Stimulated activated CD8-positive, alpha-beta memory T cell treated with anti-CD3 and anti-CD28 coated beads, Interleukin-7, amount 100 ng/mL, for 24 hours (primary cell): ENCODE data around the gene ARRDC1.
"Not testable (repeated sequence)": the region's sequence is repeated elsewhere in the genome, so short reads cannot be mapped to it uniquely, and the experiment has no call there.

Experiments
- DNase-seq: peaks from one replicate; pipeline ENCODE4 v3.0.0-alpha.2; 2020; ENCODE audit warnings: low read depth

ARRDC1 gene

GRCh38 chr9:137613738-137614523 is 8.4 kb downstream of the ARRDC1 start:
- DNase-seq = no peak

DNA sequence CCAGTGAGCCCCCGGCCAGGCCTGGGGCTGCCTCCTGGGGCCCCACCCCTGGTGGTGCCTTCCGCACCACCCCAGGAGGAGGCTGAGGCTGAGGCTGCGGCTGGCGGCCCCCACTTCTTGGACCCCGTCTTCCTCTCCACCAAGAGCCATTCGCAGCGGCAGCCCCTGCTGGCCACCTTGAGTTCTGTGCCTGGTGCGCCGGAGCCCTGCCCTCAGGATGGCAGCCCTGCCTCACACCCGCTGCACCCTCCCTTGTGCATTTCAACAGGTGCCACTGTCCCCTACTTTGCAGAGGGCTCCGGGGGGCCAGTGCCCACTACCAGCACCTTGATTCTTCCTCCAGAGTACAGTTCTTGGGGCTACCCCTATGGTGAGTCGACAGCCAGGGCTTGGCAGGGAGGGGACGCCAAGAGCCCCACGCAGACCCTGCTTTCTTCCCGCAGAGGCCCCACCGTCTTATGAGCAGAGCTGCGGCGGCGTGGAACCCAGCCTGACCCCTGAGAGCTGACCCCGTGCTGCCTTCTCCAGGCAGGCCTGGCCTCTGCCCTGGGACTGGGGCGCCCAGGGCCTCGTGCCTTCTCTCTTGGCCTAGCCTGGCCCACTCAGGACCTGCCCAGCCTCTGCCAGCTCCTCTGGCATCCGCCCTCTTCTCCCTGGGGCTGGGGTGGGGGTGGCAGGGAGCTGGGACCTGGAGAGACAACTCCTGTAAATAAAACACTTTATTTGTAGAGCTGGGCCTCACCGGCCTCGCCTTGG is 9.3 kb downstream of the ARRDC1 start:
- no peak for DNase-seq

DNA sequence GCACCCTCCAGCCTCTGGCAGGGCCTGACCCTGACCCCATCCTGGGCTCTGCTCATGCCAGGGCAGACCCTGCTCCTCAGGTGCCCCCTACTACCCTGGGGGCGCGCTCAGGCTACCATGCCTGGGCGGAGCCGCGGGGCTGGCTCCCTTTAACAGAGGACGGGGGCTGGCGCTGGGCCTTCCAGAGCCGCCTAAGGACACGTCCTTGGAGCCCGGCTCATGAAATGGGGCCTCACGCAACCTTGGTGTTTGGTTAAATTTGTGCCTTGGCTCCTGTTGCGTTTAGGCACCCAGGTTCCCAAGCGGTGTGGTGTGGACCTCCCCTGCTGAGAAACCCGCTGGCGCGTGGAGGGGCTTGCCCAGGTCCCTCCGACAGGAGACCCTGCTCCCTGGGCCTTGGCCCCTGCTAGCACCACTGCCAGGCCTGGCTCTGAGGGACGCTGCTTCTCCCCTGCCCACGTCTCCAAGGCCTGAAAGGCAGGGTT is 9.9 kb downstream of the ARRDC1 start:
- no peak for DNase-seq

DNA sequence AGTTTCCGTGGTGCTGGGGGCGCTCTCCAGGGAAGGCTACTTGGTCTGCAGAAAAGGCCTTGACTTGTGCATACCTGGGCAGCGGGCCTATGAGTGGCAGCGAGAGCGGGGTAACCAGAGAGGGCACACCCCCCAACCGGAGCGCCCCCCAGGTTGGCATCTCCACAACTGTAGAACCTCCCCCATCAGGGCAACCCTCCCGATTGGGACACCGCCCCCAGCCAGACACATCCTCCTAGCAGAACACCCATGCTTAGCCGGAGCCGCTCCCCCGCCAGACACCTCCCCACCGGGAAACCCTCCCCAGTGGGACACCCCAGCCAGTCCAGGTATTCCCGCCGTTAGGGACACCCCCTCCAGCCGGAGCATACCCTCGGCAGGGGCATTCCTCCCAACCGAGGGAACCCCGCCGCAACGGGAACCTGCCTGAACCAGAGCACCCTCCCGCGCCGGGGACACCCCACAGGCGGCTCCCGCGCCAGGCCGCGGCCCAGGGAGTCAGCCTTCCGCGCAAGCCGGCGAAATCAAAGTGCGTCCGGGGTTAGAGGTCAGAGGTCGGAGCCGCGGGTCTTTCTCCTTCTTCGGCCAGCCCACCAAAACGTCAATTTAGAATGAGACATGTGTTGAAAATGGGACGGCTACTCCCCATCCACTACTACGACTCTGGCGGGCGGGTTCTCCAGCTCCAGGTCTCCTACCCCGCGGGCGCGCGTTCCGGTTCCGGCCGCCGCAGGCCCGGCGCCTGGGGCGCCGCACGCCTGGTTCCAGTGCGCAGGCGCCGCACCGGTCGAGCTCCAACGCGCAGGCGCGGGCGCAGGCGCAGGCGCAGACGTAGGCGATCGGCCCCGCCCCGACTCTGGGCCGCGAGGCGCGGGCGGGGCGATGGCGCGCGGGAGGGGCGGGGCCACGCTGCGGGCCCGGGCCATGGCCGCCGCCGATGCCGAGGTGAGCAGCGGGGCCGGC is 12.9 kb downstream of the ARRDC1 start, which contains the start of gene EHMT1:
Gene EHMT1 (plus strand): TSS at position 901 of the 963 bp plus-strand sequence. CDS start 24 bp downstream, at position 925.
- DNase-seq = peak; percentile 74

DNA sequence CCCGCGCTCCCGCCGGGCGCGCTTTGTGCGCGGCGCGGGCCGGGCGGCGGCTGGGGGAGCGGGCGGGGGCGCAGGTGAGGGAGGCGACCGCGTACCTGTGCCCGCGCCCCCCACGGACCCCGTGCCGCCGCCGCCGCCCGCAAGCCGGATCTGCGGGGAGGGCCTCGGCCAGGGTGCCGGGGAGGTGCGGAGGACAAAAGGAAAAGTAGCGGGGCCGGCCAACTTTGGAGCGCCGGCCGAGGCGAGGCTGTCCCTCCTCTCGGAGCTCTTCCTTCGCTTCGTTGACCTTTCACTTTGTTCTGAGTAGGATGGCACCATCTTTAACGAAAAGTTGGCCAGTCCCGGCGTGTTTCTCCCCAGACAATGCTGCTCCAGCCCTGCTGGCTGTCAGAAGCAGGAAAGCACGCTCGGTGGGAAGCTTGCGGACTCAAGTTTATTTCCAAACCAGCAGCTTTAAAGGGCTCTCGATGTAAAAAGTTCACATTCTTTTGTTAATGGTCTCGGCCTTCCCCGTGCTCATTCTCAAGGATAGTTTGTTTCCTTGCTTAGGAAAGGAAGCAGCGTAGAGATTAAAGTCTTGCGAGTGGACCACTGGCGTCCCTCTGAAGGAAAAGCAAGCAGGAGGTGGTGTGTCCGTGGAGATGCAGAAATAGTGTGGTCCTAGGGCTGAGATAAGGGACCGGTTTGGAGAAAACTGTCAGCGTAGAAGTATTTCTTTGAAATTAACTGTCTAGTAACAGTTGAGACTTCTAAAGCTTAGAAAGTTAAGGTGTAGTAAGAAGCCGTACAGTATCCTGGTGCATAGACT is 14.0 kb downstream of the ARRDC1 start:
- no peak for DNase-seq

DNA sequence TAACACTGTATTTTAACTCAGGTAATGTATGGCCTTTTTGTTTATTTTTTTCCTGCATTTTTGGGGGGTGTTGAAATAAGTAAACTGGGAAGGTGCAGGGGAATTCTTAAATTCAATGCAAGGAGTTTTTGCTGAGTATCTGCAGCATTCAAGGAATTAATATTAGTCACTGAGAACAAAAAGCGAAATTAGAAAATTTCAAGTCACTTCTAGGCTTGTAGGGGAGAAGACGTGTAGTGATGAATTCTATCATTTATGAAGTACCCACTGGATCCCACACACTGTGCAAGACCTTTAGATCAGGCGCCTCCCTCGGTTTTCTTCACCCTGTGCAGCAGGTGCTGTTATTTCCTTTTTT is 14.5 kb downstream of the ARRDC1 start:
- DNase-seq = no peak

- DNase-seq = no peak
These were observed 15.1 kb downstream of the ARRDC1 start for GRCh38 chr9:137620581-137620980.

GRCh38 chr9:137621131-137621757 is 15.8 kb downstream of the ARRDC1 start:
- DNase-seq = no peak

- not testable (repeated sequence) for DNase-seq
These were observed 16.7 kb downstream of the ARRDC1 start for GRCh38 chr9:137622211-137622610.

GRCh38 chr9:137626464-137626863 is 21.0 kb downstream of the ARRDC1 start:
- DNase-seq = no peak

GRCh38 chr9:137627406-137627805 is 21.9 kb downstream of the ARRDC1 start:
- DNase-seq = not testable (repeated sequence)

- no peak for DNase-seq
These were observed 24.6 kb downstream of the ARRDC1 start for GRCh38 chr9:137630126-137630525.

GRCh38 chr9:137630679-137631078 is 25.2 kb downstream of the ARRDC1 start:
- DNase-seq = no peak

- DNase-seq = no peak
These were observed 26.1 kb downstream of the ARRDC1 start for GRCh38 chr9:137631345-137632229.

DNA sequence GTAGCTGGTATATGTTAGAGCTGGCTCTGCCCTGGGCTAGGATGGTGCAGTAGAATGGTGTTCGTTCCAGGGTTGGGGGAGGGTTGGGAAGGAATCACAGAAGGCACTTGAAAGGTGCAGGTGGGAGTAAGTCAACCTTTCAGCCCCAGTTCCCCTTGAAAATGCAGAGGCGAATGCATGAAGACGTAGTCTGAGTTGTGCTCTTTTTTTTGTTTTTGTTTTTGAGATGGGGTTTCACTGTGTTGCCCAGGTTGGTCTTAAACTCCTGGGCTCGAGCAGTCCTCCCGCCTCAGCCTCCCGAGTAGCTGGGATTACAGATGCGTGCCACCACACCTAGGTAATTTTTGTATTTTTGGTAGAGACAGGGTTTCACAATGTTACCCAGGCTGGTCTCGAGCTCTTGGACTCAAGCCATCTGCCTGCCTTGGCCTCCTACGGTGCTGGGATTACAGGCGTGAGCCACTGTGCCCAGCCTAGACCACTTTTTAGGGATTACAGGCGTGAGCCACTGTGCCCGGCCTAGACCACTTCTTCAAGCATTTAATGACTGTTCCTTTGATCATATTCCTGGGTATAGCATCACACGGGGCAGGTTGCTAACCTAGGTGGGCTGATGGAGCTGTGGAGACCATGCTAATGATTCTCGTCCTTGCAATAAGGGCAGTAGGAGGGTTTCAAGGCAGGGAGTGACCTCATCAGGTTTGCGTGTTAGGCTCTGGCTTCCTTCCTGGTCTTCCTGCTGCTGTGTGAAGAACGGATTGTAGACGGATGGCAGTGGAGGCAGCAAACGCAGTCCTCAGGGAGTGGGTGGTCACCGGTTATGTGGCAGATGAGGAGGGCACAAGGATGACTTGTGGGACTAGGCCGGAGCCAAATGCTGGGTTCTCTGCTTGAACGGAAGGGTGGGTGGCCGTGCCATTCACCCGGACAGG is 27.0 kb downstream of the ARRDC1 start:
- no peak for DNase-seq

DNA sequence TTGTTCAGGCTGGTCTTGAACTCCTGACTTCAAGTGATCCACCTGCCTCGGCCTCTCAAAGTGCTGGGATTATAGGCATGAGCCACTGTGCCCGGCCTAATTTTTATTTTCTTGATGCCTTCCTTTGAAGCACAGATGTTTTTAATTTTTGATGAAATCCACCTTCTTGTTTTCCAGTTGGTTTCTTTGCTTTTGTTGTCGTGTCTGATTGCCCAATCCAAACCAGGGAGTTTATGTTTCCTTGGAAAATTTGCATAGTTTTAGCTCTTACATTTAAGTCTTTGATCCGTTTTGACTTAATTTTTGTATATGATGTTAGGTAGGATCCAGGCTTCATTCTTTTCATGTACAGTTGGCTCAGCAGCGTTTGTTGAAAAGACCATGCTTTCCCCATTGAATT is 28.5 kb downstream of the ARRDC1 start:
- DNase-seq = no peak

GRCh38 chr9:137638680-137639079 is 33.2 kb downstream of the ARRDC1 start:
- DNase-seq = no peak

- DNase-seq = no peak
These were observed 34.0 kb downstream of the ARRDC1 start for GRCh38 chr9:137639303-137640051.
